ENCODE data around the gene DOCK2. TPM values are rescaled to one million over a fixed set of nuclear protein-coding genes. Genes with fewer than 3 reads are reported as not detected.

Gene DOCK2
- total and polyA plus RNA-seq, 2 donors, result 4.1 to 19.1 TPM

GRCh38 chr5:169767938-169768337 is 130.9 kb downstream of the DOCK2 start:
- Histone ChIP-seq H3K4me1 (ENCODE audit: insufficient read depth) (no peaks in the 10 kb centered on the region), H3K36me3 (ENCODE audit: insufficient read depth) (no peaks in the 10 kb centered on the region), H3K4me3 (ENCODE audit: low read depth, low read length) (no peak overlapping the region), H3K27ac (ENCODE audit: low read depth) (no peak overlapping the region)
- DNase-seq (ENCODE audit: extremely low spot score), result no peak
- 60% methylated on average over 6 of the region's 6 CpGs for WGBS

GRCh38 chr5:169768416-169768815 is 131.3 kb downstream of the DOCK2 start:
- H3K27ac ChIP-seq (ENCODE audit: low read depth), result no peak overlapping the region
- H3K4me3 ChIP-seq (ENCODE audit: low read depth, low read length), result no peak overlapping the region
- WGBS, result 41% methylated on average over 1 of the region's 1 CpG
- no peaks in the 10 kb centered on the region for H3K36me3 ChIP-seq (ENCODE audit: insufficient read depth)
- DNase-seq (ENCODE audit: extremely low spot score), result no peak
- H3K4me1 ChIP-seq (ENCODE audit: insufficient read depth), result no peaks in the 10 kb centered on the region

DNA sequence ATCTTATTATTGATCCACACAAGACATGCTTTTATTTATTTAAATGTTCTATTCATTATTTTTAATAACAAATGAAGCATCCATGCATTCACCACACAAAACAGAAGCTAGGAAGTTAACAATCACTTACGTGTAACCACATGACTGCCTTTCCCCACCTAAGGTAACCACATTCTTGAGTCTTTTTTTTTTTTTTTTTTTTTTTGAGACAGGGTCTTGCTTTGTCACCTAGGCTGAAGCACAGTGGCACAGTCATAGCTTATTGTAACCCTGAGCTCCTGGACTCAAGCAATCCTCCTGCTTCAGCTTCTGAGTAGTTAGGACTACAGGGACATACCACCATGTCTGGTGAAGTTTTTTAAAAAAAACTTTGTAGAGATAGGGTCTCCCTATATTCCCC is 133.0 kb downstream of the DOCK2 start:
- Histone ChIP-seq H3K27ac (ENCODE audit: low read depth) (no peak overlapping the region), H3K4me3 (ENCODE audit: low read depth, low read length) (no peak overlapping the region), H3K4me1 (ENCODE audit: insufficient read depth) (no peaks in the 10 kb centered on the region), H3K36me3 (ENCODE audit: insufficient read depth) (no peaks in the 10 kb centered on the region)
- DNase-seq (ENCODE audit: extremely low spot score), result no peak
- WGBS, result 71% methylated on average over 1 of the region's 1 CpG

GRCh38 chr5:169772256-169772655 is 135.2 kb downstream of the DOCK2 start:
- Histone ChIP-seq H3K4me1 (ENCODE audit: insufficient read depth) (no peaks in the 10 kb centered on the region), H3K27ac (ENCODE audit: low read depth) (no peak overlapping the region), H3K4me3 (ENCODE audit: low read depth, low read length) (no peak overlapping the region), H3K36me3 (ENCODE audit: insufficient read depth) (no peaks in the 10 kb centered on the region)
- DNase-seq (ENCODE audit: extremely low spot score), result no peak
- WGBS, result 78% methylated on average over 2 of the region's 2 CpGs

DNA sequence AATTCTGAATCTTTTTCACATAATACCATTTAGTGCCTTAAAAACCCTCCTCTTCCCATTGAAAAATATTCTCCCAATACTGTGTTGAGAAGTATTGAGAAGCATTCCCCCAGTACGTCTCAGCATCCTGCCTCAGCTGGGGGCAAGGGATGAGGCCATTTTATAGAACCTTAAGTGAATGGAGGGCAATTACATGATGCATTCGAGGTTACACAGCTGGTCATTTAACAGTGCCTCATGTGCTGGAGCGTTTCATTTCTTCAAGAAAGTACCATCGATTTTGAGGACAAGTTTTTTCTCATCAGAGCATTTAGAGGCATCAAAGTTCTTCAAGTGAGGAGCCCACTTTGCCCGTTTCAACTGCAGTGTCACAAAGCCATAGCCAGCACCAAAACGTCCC is 135.6 kb downstream of the DOCK2 start:
- DNase-seq (ENCODE audit: extremely low spot score), result no peak
- Histone ChIP-seq H3K4me3 (ENCODE audit: low read depth, low read length) (no peak overlapping the region), H3K4me1 (ENCODE audit: insufficient read depth) (no peaks in the 10 kb centered on the region), H3K27ac (ENCODE audit: low read depth) (no peak overlapping the region), H3K36me3 (ENCODE audit: insufficient read depth) (no peaks in the 10 kb centered on the region)
- WGBS, result 48% methylated on average over 6 of the region's 6 CpGs

- WGBS, result 47% methylated on average over 6 of the region's 6 CpGs
- H3K4me3 ChIP-seq (ENCODE audit: low read depth, low read length), result no peak overlapping the region
- no peaks in the 10 kb centered on the region for H3K36me3 ChIP-seq (ENCODE audit: insufficient read depth)
- no peaks in the 10 kb centered on the region for H3K4me1 ChIP-seq (ENCODE audit: insufficient read depth)
- H3K27ac ChIP-seq (ENCODE audit: low read depth), result no peak overlapping the region
- no peak for DNase-seq (ENCODE audit: extremely low spot score)
Observed at GRCh38 chr5:169777159-169777558, 140.1 kb downstream of the DOCK2 start.

- Histone ChIP-seq H3K36me3 (ENCODE audit: insufficient read depth) (no peaks in the 10 kb centered on the region), H3K4me1 (ENCODE audit: insufficient read depth) (no peaks in the 10 kb centered on the region), H3K27ac (ENCODE audit: low read depth) (no peak overlapping the region), H3K4me3 (ENCODE audit: low read depth, low read length) (no peak overlapping the region)
- no peak for DNase-seq (ENCODE audit: extremely low spot score)
- 70% methylated on average over 7 of the region's 7 CpGs for WGBS
Observed at GRCh38 chr5:169778622-169779596, 141.8 kb downstream of the DOCK2 start.

GRCh38 chr5:169781420-169782345 is 144.6 kb downstream of the DOCK2 start:
- 60% methylated on average over 6 of the region's 6 CpGs for WGBS
- DNase-seq (ENCODE audit: extremely low spot score), result no peak
- Histone ChIP-seq H3K36me3 (ENCODE audit: insufficient read depth) (no peaks in the 10 kb centered on the region), H3K4me1 (ENCODE audit: insufficient read depth) (no peaks in the 10 kb centered on the region), H3K27ac (ENCODE audit: low read depth) (no peak overlapping the region), H3K4me3 (ENCODE audit: low read depth, low read length) (no peak overlapping the region)

DNA sequence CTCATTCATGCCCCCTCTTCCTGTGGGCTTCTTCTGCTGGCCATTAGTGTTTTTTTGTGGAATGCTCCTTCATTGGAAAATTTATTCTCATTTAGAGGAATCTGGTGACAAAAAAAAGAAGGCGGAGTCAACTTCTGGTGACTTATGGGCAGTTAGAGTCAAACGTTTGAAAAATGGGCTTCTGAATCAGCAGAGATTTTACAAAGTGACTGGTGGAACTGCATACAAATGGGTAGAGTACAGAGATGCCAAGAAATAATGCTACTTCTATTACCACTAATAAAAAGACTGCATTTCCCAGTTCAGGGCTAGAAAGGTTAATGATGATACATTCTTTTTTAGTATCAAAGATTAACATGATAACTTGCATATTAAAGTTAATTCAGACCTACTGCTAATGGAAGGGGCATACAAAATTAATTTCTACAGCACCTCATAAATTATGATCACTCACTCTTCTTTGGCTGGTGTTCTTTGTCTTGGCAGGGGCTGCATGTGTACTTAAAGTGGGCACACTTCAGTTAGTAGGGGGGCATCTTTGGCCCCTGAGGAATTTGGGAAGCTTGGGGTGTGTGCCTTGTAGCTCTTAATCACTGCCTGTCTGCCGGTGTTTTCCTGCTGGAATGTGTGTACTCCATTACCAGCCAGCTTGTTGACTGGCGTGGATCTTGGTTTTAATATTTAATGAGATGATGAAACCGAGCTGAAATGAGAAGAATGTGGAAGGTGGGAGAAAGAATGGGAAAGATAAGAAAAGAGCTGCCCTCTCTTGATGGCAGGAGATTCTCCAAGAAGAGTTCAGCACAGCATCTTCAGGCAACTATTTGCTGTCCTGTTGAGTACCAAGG is 148.9 kb downstream of the DOCK2 start:
- H3K27ac ChIP-seq (ENCODE audit: low read depth), result no peak overlapping the region
- no peaks in the 10 kb centered on the region for H3K4me1 ChIP-seq (ENCODE audit: insufficient read depth)
- H3K4me3 ChIP-seq (ENCODE audit: low read depth, low read length), result no peak overlapping the region
- no peaks in the 10 kb centered on the region for H3K36me3 ChIP-seq (ENCODE audit: insufficient read depth)
- WGBS, result 60% methylated on average over 5 of the region's 5 CpGs
- no peak for DNase-seq (ENCODE audit: extremely low spot score)

- 62% methylated on average over 5 of the region's 5 CpGs for WGBS
Observed at GRCh38 chr5:169788168-169788567, 151.1 kb downstream of the DOCK2 start.

GRCh38 chr5:169789417-169789940 is 152.4 kb downstream of the DOCK2 start:
- H3K36me3 ChIP-seq (ENCODE audit: insufficient read depth), result no peaks in the 10 kb centered on the region
- DNase-seq (ENCODE audit: extremely low spot score), result no peak
- WGBS, result 67% methylated on average over 1 of the region's 1 CpG
- H3K4me1 ChIP-seq (ENCODE audit: insufficient read depth), result no peaks in the 10 kb centered on the region
- H3K27ac ChIP-seq (ENCODE audit: low read depth), result no peak overlapping the region
- H3K4me3 ChIP-seq (ENCODE audit: low read depth, low read length), result no peak overlapping the region

More at GRCh38 chr5:169788168-169788567, 151.1 kb downstream of the DOCK2 start:
- Histone ChIP-seq H3K27ac (ENCODE audit: low read depth) (no peak overlapping the region), H3K36me3 (ENCODE audit: insufficient read depth) (no peaks in the 10 kb centered on the region), H3K4me1 (ENCODE audit: insufficient read depth) (no peaks in the 10 kb centered on the region), H3K4me3 (ENCODE audit: low read depth, low read length) (no peak overlapping the region)
- DNase-seq (ENCODE audit: extremely low spot score), result no peak

GRCh38 chr5:169791251-169791650 is 154.2 kb downstream of the DOCK2 start:
- Histone ChIP-seq H3K27ac (ENCODE audit: low read depth) (no peak overlapping the region), H3K36me3 (ENCODE audit: insufficient read depth) (no peaks in the 10 kb centered on the region), H3K4me1 (ENCODE audit: insufficient read depth) (no peaks in the 10 kb centered on the region), H3K4me3 (ENCODE audit: low read depth, low read length) (no peak overlapping the region)
- DNase-seq (ENCODE audit: extremely low spot score), result no peak
- WGBS, result 91% methylated on average over 4 of the region's 4 CpGs

- H3K36me3 ChIP-seq (ENCODE audit: insufficient read depth), result no peaks in the 10 kb centered on the region
- no peak overlapping the region for H3K4me3 ChIP-seq (ENCODE audit: low read depth, low read length)
- DNase-seq (ENCODE audit: extremely low spot score), result no peak
- H3K4me1 ChIP-seq (ENCODE audit: insufficient read depth), result no peaks in the 10 kb centered on the region
- 83% methylated on average over 9 of the region's 9 CpGs for WGBS
- no peak overlapping the region for H3K27ac ChIP-seq (ENCODE audit: low read depth)
Observed at GRCh38 chr5:169795338-169795737, 158.3 kb downstream of the DOCK2 start.

All from urinary bladder (tissue), 4 donors.